K562 (cell line): ENCODE results near the gene QRFP. TPM values are rescaled to one million over a fixed set of nuclear protein-coding genes. Genes with fewer than 3 reads are reported as not detected.

Experiments
- ATAC-seq: fragments of 200-7000 bp; cut with Tn5 transposase; 3 replicates; pipeline ENCODE4 v1.9.1; 2020; ENCODE audit warnings: moderate library complexity
- BruUV-seq: library from RNA; stranded (reverse); fragments of 400-500 nt; replicated peaks from 2 replicates; lab custom pipeline; 2021; lab: Mats Ljungman, UMichigan
- CTCF ChIA-PET: fragments of 300-600 bp; formaldehyde crosslinking; extraction: SDS; loops from one replicate; lab custom pipeline; 2021; ENCODE audit warnings: low intra/inter-chr PET ratio; lab: Yijun Ruan, JAX
- POLR2A ChIA-PET: fragments of 300-600, 350-650 bp; sonication (Branson Sonifier 250); formaldehyde crosslinking; extraction: SDS; loops from one replicate; lab custom pipeline; 2021; ENCODE audit warnings: antibody characterized with exemption, inconsistent platforms; lab: Yijun Ruan, JAX
- DNase-seq, 4 experiments: peaks; one replicate each; pipeline versions ENCODE4 v3.0.0 to v3.0.0-alpha.2; 2011 to 2018; ENCODE audit warnings: low spot score in 3 of 4, mixed read lengths in 3 of 4; ENCODE audit errors: extremely low read depth in 1 of 4
- FAIRE-seq: peaks from 2 replicates; lab custom pipeline; 2011; peaks lifted over from hg19 to GRCh38; lab: Jason Lieb, UNC
- H2AFZ ChIP-seq: 2 replicates; pipeline ENCODE4 v1.6.0; 2011; ENCODE audit warnings: low read depth, low read length, control low read depth, inconsistent platforms
- H3K27ac ChIP-seq: fragments of 200-600 bp; 3 replicates; pipeline ENCODE4 v1.8.0; 2011; ENCODE audit warnings: low read depth, mild to moderate bottlenecking, control low read depth, inconsistent platforms, low read length, moderate library complexity, mixed read lengths; ENCODE audit errors: extremely low read depth
- H3K27me3 ChIP-seq, 2 experiments: fragments of 300-600 bp in 1 of 2; 2 replicates in 1 of 2; 3 replicates in 1 of 2; pipeline versions ENCODE4 v1.6.0 to v1.8.0; 2011; ENCODE audit warnings: inconsistent platforms in 2 of 2, low read length in 2 of 2, mild to moderate bottlenecking in 1 of 2, mixed read lengths in 1 of 2, moderate library complexity in 1 of 2; ENCODE audit not compliant: control insufficient read depth in 2 of 2, insufficient read depth in 2 of 2
- H3K36me3 ChIP-seq: fragments of 300-600 bp; 3 replicates; pipeline ENCODE4 v1.8.0; 2011; ENCODE audit warnings: mild to moderate bottlenecking, low read length, inconsistent platforms; ENCODE audit not compliant: control insufficient read depth, insufficient read depth
- H3K4me1 ChIP-seq, 2 experiments: fragments of 200-600 bp in 1 of 2; replicated peaks in 1 of 2; 2 replicates in 1 of 2; 3 replicates in 1 of 2; pipeline versions ENCODE4 v1.5.1 to v1.8.0; 2011; ENCODE audit warnings: inconsistent platforms in 2 of 2, low read length in 2 of 2, mild to moderate bottlenecking in 1 of 2, mixed read lengths in 1 of 2, moderate library complexity in 1 of 2; ENCODE audit not compliant: control insufficient read depth in 2 of 2, insufficient read depth in 2 of 2
- H3K4me2 ChIP-seq: 2 replicates; pipeline ENCODE4 v1.6.1; 2011; ENCODE audit warnings: low read length, control low read depth, inconsistent platforms, mixed read lengths; ENCODE audit not compliant: insufficient read depth
- H3K4me3 ChIP-seq: fragments of 200-600 bp; sonication (generic), shearing (Covaris generic); 2 replicates; pipeline ENCODE4 v1.5.1; 2016; ENCODE audit warnings: control low read depth, inconsistent platforms
- H3K79me2 ChIP-seq: fragments of 200-600 bp; 3 replicates; pipeline ENCODE4 v1.8.0; 2011; ENCODE audit warnings: low read length, inconsistent platforms; ENCODE audit not compliant: control insufficient read depth, insufficient read depth
- H3K9ac ChIP-seq, 2 experiments: 2 replicates each; pipeline versions ENCODE4 v1.6.0 to v1.6.1; 2011; ENCODE audit warnings: low read depth in 2 of 2, low read length in 2 of 2, control low read depth in 1 of 2, inconsistent platforms in 1 of 2, mild to moderate bottlenecking in 1 of 2, mixed read lengths in 1 of 2; ENCODE audit not compliant: insufficient read depth in 1 of 2
- H3K9me1 ChIP-seq: one replicate; pipeline ENCODE4 v1.6.0; 2011; ENCODE audit warnings: inconsistent platforms, mild to moderate bottlenecking, low read length, moderate library complexity; ENCODE audit not compliant: control insufficient read depth, insufficient read depth
- H3K9me3 ChIP-seq: replicated peaks from 2 replicates; pipeline ENCODE4 v1.5.1; 2011; ENCODE audit warnings: low read depth, low read length, inconsistent platforms; ENCODE audit not compliant: control insufficient read depth, insufficient read depth
- H4K20me1 ChIP-seq: replicated peaks from 2 replicates; pipeline ENCODE4 v1.6.1; 2011; ENCODE audit warnings: low read length, inconsistent platforms, mixed read lengths; ENCODE audit not compliant: control insufficient read depth, insufficient read depth
- CREB3L1 ChIP-seq: fragments of 450-650 bp; IDR thresholded peaks from 2 replicates; pipeline ENCODE4 v1.6.1; 2014; ENCODE audit warnings: low read depth, mild to moderate bottlenecking, moderate library complexity, borderline replicate concordance
- ELK3 ChIP-seq: fragments of 450-650 bp; formaldehyde crosslinking; IDR thresholded peaks from 2 replicates; pipeline ENCODE4 v1.4.0; 2020; ENCODE audit warnings: mild to moderate bottlenecking
- KDM5B ChIP-seq: fragments of 200-600 bp; sonication (generic); IDR thresholded peaks from 2 replicates; pipeline ENCODE4 v1.6.1; 2012; ENCODE audit warnings: low read depth, mild to moderate bottlenecking, moderate library complexity, low read length, control low read depth, inconsistent platforms; ENCODE audit not compliant: insufficient replicate concordance
- MLX ChIP-seq, 2 experiments: fragments of 450-650 bp in 1 of 2; sonication (generic) in 1 of 2; formaldehyde crosslinking; conservative IDR thresholded peaks; 2 replicates each; pipeline versions ENCODE4 v1.4.0 to v1.8.1; 2020 to 2022; ENCODE audit warnings: mild to moderate bottlenecking in 1 of 2, missing genetic modification reagents in 1 of 2
- SMARCA5 ChIP-seq: fragments of 450-650 bp; IDR thresholded peaks from 2 replicates; pipeline ENCODE4 v1.6.1; 2016
- TAF15 ChIP-seq: fragments of 200-400 bp; formaldehyde crosslinking; IDR thresholded peaks from 2 replicates; pipeline ENCODE4 v1.6.1; 2017; ENCODE audit warnings: mild to moderate bottlenecking, low read depth, low read length, moderate library complexity
- TCF3 ChIP-seq: sonication (generic); formaldehyde crosslinking; IDR thresholded peaks from 2 replicates; pipeline ENCODE4 v1.4.0; 2020; ENCODE audit warnings: mild to moderate bottlenecking, missing genetic modification reagents
- ZNF133 ChIP-seq: fragments of 250-450 bp; sonication (Bioruptor Pico); IDR thresholded peaks from 2 replicates; pipeline ENCODE4 v1.4.0; 2020; ENCODE audit warnings: mild to moderate bottlenecking
- ZNF134 ChIP-seq: fragments of 250-450 bp; sonication (Bioruptor Pico); conservative IDR thresholded peaks from 2 replicates; pipeline ENCODE4 v1.4.0; 2020
- WGBS: fragments of 100-300 bp; shearing (Covaris generic); methylation state at CpG from one replicate; pipeline ENCODE4 v1.1.6; 2016; ENCODE audit warnings: low coverage, mixed read lengths; ENCODE audit not compliant: insufficient coverage; ENCODE audit errors: missing lambda C conversion rate; 5-methylcytosine and 5-hydroxymethylcytosine counted together
- in situ Hi-C: fragments of 300-500 bp; cut with MboI; formaldehyde crosslinking; loops from 4 replicates; pipeline ENCODE4 v1.15.0; 2018; ENCODE audit warnings: inconsistent platforms, mixed read lengths
- intact Hi-C: fragments of 100-400 bp; cut with micrococcal nuclease; formaldehyde crosslinking; loops from 2 replicates; pipeline ENCODE4 v1.14.2; 2022
- polyA plus RNA-seq, 8 experiments: library from polyadenylated mRNA; depleted of rRNA in 4 of 8; stranded (reverse) in 5 of 8; unstranded in 3 of 8; fragments of >200 nt; fragmentation: Nextera tagmentation in 2 of 8; fragmentation: Illumina TruSeq in 1 of 8; extraction: Ambion mirVana in 2 of 8; extraction: Trizol in 1 of 8; gene quantifications; 2 replicates each; pipeline versions ENCODE4 v1.2.1 to v1.2.3, GENCODE V29; 2011 to 2014; ENCODE audit warnings: inconsistent platforms in 1 of 8, missing spikeins in 1 of 8
- total RNA-seq, 7 experiments: library from RNA; depleted of rRNA in 6 of 7; stranded (reverse); fragments of >200 nt in 6 of 7; fragmentation: Illumina TruSeq in 2 of 7; extraction: Trizol in 2 of 7; gene quantifications; 2 replicates each; pipeline versions ENCODE4 v1.2.1 to v1.2.3, GENCODE V29; 2011 to 2021; ENCODE audit warnings: low replicate concordance in 1 of 7

The QRFP gene
- total and polyA plus RNA-seq, 9 of the 15 experiments (the other 6 are each of a cell fraction or from before 2014, with no cell fraction given), result not detected

GRCh38 chr9:130898552-130898852, 1.9 kb upstream of the QRFP start:
- no peak for FAIRE-seq
- no peak overlapping the region; a peak in 1 of 4 replicates for H3K9ac ChIP-seq
- CTCF ChIA-PET, result no interaction called here

More at GRCh38 chr9:130898552-130898852, 1.9 kb upstream of the QRFP start:
- POLR2A ChIA-PET, result interaction anchor here (0.6 to 21.3 kb wide), 7 partner anchors 5 to 318 kb away, joined by 3 to 334 read pairs (median 5); partner anchors contain the start of gene QRFP
- Histone ChIP-seq H3K79me2 (no peaks in the 10 kb centered on the region), H3K4me3 (no peak overlapping the region), H3K9me3 (no peaks in the 10 kb centered on the region), H4K20me1 (peaks cover 94% of the 10 kb centered on the region), H3K27me3 (peaks cover 64 to 78% of the 10 kb centered on the region in 2 experiments), H3K36me3 (no peaks in the 10 kb centered on the region), H3K27ac (no peak overlapping the region), H2AFZ (no peak overlapping the region), H3K4me1 (peaks cover 6 to 84% of the 10 kb centered on the region in 2 experiments; a peak in 4 of 5 replicates), H3K4me2 (no peak overlapping the region), H3K9me1 (peaks cover 17% of the 10 kb centered on the region)
- TF ChIP-seq SMARCA5 (no peak), ZNF134 (CRISPR knock-in tag) (no peak), ELK3 (no peak), TCF3 (no peak), KDM5B (no peak), CREB3L1 (no peak), ZNF133 (CRISPR knock-in tag) (no peak), MLX (CRISPR knock-in tag; conservative IDR thresholded peaks at IDR 0.05) (0 out of 4 replicates have a peak, but pooled peaks of 1 of the 2 experiments have one; percentile 12), TAF15 (no peak)
- in situ Hi-C loops (no loop called here), intact Hi-C loops (no loop called here)
- DNase-seq, result peak in 2 of 4 experiments; percentile 60 to 61
- no TSS peak for BruUV-seq
- WGBS, result 6% methylated on average over 4 of the region's 4 CpGs
- no peak for ATAC-seq
